Immature natural killer cell (primary cell): Measurements from ENCODE around the gene NHERF1. TPM values are rescaled to one million over a fixed set of nuclear protein-coding genes. Genes with fewer than 3 reads are reported as not detected.

ENCODE experiments used
- polyA plus RNA-seq, 3 donors: library from polyadenylated mRNA; unstranded; fragments of 300-500 nt; fragmentation: Illumina TruSeq; gene quantifications; one replicate each; pipeline ENCODE4 v1.2.3, GENCODE V29; 2021

NHERF1 gene
- polyA plus RNA-seq, 3 donors from 2014 or later: 566 to 1,121 (median 751) TPM

Other genes starting within 250 kb of the NHERF1 start
- 1 to 10 TPM; 4.2 to 6.3 (median 5.5) TPM for gene CD300LB, start 217.2 kb upstream of the NHERF1 start, polyA plus RNA-seq
- 10 to 100 TPM; 14.4 to 37.4 (median 21.2) TPM for gene CD300C, start 202.5 kb upstream of the NHERF1 start, polyA plus RNA-seq
- 1 to 10 TPM in 2 of 3 donors, not detected in 1; 3.2 to 6.4 TPM for gene CD300H, start 181.1 kb upstream of the NHERF1 start, polyA plus RNA-seq
- not detected for gene CD300LD, start 156.3 kb upstream of the NHERF1 start, polyA plus RNA-seq
- under 1 TPM in 2 of 3 donors, not detected in 1; 0.28 to 0.79 TPM for gene CD300E, start 124.9 kb upstream of the NHERF1 start, polyA plus RNA-seq
- gene CD300LF, start 35.7 kb upstream of the NHERF1 start, polyA plus RNA-seq: 1 to 10 TPM; 1.9 to 4.2 (median 2.0) TPM
- gene RAB37, start 11.4 kb upstream of the NHERF1 start, polyA plus RNA-seq: 100 to 1,000 TPM; 208 to 218 (median 212) TPM
- gene NAT9, start 27.7 kb downstream of the NHERF1 start, polyA plus RNA-seq: 10 to 100 TPM in 1 of 3 donors, 1 to 10 TPM in 2; 4.3 to 11.2 (median 6.3) TPM
- gene GRIN2C, start 111.3 kb downstream of the NHERF1 start, polyA plus RNA-seq: under 1 TPM in 1 of 3 donors, not detected in 2; 0.66 TPM
- 10 to 100 TPM in 1 of 3 donors, 1 to 10 TPM in 2; 3.9 to 10.3 (median 8.0) TPM for gene FDXR, start 124.4 kb downstream of the NHERF1 start, polyA plus RNA-seq
- gene FADS6, start 145.0 kb downstream of the NHERF1 start, polyA plus RNA-seq: not detected
- gene USH1G, start 174.6 kb downstream of the NHERF1 start, polyA plus RNA-seq: not detected
- gene OTOP2, start 175.6 kb downstream of the NHERF1 start, polyA plus RNA-seq: not detected
- not detected for gene OTOP3, start 187.3 kb downstream of the NHERF1 start, polyA plus RNA-seq
- gene HID1, start 224.1 kb downstream of the NHERF1 start, polyA plus RNA-seq: under 1 TPM in 2 of 3 donors, not detected in 1; 0.34 to 0.94 TPM
- gene CDR2L, start 239.0 kb downstream of the NHERF1 start, polyA plus RNA-seq: not detected